ENCODE results near the gene EBF4.

DNA sequence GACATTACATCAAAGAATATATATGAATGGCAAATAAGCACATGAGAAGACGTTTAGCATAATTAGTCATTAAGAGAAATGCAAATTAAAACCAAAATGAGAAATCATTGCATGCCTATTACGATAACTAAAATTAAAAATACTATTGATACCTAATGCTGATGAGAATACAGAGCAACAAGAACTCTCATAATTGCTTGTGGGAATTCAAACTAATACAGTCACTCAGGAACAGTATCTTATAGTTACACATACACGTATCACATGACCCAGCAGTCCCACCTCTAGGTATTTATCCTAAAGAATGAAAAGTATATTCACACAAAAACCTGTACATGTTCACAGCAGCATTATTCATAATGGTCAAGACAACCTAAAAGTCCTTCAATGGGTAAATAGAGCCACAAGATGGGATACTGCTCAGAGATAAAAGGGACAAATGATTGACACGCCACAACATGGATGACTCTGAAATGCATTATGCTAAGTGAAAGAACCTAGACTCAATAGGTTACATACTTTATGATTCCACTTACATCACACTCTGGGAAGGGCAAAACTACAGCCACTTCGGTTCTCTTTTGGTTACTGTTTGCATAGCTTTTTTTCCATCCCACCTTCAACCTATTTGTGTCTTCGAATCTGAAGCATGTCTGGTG, 91.5 kb downstream of the EBF4 start:
- TF ChIP-seq POLR2AphosphoS5 (IDR thresholded peaks at IDR 0.05; ENCODE audit: low read depth, low read length) (no peak), EZH2 (IDR thresholded peaks at IDR 0.05) (no peak), POLR2A (IDR thresholded peaks at IDR 0.05; ENCODE audit: borderline replicate concordance, extremely low read depth, insufficient read depth, insufficient read length) (no peak), CEBPB (IDR thresholded peaks at IDR 0.05; ENCODE audit: low read depth) (no peak)
- TF ChIP-seq, protein P1, sequence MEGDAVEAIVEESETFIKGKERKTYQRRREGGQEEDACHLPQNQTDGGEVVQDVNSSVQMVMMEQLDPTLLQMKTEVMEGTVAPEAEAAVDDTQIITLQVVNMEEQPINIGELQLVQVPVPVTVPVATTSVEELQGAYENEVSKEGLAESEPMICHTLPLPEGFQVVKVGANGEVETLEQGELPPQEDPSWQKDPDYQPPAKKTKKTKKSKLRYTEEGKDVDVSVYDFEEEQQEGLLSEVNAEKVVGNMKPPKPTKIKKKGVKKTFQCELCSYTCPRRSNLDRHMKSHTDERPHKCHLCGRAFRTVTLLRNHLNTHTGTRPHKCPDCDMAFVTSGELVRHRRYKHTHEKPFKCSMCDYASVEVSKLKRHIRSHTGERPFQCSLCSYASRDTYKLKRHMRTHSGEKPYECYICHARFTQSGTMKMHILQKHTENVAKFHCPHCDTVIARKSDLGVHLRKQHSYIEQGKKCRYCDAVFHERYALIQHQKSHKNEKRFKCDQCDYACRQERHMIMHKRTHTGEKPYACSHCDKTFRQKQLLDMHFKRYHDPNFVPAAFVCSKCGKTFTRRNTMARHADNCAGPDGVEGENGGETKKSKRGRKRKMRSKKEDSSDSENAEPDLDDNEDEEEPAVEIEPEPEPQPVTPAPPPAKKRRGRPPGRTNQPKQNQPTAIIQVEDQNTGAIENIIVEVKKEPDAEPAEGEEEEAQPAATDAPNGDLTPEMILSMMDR (IDR thresholded peaks at IDR 0.05 in 2 of 3, conservative IDR thresholded peaks at IDR 0.05 in 1 of 3; ENCODE audit: borderline replicate concordance in 1 of 3, insufficient read depth in 1 of 3, low read depth in 2 of 3, low read length in 2 of 3), result no peak
- TF ChIP-seq, protein P2, sequence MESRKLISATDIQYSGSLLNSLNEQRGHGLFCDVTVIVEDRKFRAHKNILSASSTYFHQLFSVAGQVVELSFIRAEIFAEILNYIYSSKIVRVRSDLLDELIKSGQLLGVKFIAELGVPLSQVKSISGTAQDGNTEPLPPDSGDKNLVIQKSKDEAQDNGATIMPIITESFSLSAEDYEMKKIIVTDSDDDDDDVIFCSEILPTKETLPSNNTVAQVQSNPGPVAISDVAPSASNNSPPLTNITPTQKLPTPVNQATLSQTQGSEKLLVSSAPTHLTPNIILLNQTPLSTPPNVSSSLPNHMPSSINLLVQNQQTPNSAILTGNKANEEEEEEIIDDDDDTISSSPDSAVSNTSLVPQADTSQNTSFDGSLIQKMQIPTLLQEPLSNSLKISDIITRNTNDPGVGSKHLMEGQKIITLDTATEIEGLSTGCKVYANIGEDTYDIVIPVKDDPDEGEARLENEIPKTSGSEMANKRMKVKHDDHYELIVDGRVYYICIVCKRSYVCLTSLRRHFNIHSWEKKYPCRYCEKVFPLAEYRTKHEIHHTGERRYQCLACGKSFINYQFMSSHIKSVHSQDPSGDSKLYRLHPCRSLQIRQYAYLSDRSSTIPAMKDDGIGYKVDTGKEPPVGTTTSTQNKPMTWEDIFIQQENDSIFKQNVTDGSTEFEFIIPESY (IDR thresholded peaks at IDR 0.05; ENCODE audit: extremely low read depth, insufficient replicate concordance, low read length), result no peak
- TF ChIP-seq, protein P3, sequence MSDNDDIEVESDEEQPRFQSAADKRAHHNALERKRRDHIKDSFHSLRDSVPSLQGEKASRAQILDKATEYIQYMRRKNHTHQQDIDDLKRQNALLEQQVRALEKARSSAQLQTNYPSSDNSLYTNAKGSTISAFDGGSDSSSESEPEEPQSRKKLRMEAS (IDR thresholded peaks at IDR 0.05), result no peak
